ENCODE results near the gene KDM6B.

GRCh38 chr17:7878234-7878633 is 44.2 kb downstream of the KDM6B start:
- TF ChIP-seq, protein P1, sequence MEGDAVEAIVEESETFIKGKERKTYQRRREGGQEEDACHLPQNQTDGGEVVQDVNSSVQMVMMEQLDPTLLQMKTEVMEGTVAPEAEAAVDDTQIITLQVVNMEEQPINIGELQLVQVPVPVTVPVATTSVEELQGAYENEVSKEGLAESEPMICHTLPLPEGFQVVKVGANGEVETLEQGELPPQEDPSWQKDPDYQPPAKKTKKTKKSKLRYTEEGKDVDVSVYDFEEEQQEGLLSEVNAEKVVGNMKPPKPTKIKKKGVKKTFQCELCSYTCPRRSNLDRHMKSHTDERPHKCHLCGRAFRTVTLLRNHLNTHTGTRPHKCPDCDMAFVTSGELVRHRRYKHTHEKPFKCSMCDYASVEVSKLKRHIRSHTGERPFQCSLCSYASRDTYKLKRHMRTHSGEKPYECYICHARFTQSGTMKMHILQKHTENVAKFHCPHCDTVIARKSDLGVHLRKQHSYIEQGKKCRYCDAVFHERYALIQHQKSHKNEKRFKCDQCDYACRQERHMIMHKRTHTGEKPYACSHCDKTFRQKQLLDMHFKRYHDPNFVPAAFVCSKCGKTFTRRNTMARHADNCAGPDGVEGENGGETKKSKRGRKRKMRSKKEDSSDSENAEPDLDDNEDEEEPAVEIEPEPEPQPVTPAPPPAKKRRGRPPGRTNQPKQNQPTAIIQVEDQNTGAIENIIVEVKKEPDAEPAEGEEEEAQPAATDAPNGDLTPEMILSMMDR (IDR thresholded peaks at IDR 0.05; ENCODE audit: low read depth, low read length, missing input control) = no peak
- TF ChIP-seq NR2F2 (IDR thresholded peaks at IDR 0.05) (no peak), ATF3 (IDR thresholded peaks at IDR 0.05) (no peak), FOXA1 (IDR thresholded peaks at IDR 0.05) (no peak), GABPA (IDR thresholded peaks at IDR 0.05 in 1 of 2, conservative IDR thresholded peaks at IDR 0.05 in 1 of 2) (no peak), TAF1 (conservative IDR thresholded peaks at IDR 0.05) (no peak), REST (IDR thresholded peaks at IDR 0.05) (no peak)
- TF ChIP-seq, protein P2, sequence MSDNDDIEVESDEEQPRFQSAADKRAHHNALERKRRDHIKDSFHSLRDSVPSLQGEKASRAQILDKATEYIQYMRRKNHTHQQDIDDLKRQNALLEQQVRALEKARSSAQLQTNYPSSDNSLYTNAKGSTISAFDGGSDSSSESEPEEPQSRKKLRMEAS (IDR thresholded peaks at IDR 0.05) = no peak

Measured in liver (tissue), 3 donors.